GM12892 (cell line): Measurements from ENCODE around the gene DEUP1.

Experiments
- POLR2A ChIP-seq: IDR thresholded peaks from 2 replicates; pipeline ENCODE4 v1.6.1; 2011; ENCODE audit warnings: low read depth, low read length, control low read depth
- POLR2AphosphoS5 ChIP-seq: IDR thresholded peaks from 2 replicates; pipeline ENCODE4 v1.6.1; 2011; ENCODE audit warnings: low read depth, low read length, control low read depth
- TAF1 ChIP-seq: IDR thresholded peaks from 2 replicates; pipeline ENCODE4 v1.6.1; 2011; ENCODE audit warnings: low read depth, mild to moderate bottlenecking, control low read depth, low read length, borderline replicate concordance

GRCh38 chr11:93481279-93481678 is 150.7 kb downstream of the DEUP1 start:
- TF ChIP-seq TAF1 (no peak), POLR2A (no peak), POLR2AphosphoS5 (no peak)
